HEK293 (cell line): ENCODE data around the gene TTR.

Source experiments
- CTCF ChIP-seq: fragments of 450-650 bp; formaldehyde crosslinking; IDR thresholded peaks from 2 replicates; pipeline ENCODE4 v1.5.1; 2016; ENCODE audit warnings: missing biosample characterization, missing genetic modification characterization
- HOXD13 ChIP-seq: sonication (generic); formaldehyde crosslinking; IDR thresholded peaks from 2 replicates; pipeline ENCODE4 v1.8.0; 2022; ENCODE audit warnings: missing genetic modification reagents, borderline replicate concordance
- TSHZ1 ChIP-seq: fragments of 450-650 bp; formaldehyde crosslinking; IDR thresholded peaks from 2 replicates; pipeline ENCODE4 v1.5.1; 2016; ENCODE audit warnings: missing biosample characterization, missing genetic modification characterization, borderline replicate concordance
- ZFP3 ChIP-seq: fragments of 450-650 bp; formaldehyde crosslinking; IDR thresholded peaks from 2 replicates; pipeline ENCODE4 v1.5.1; 2016; ENCODE audit warnings: low read depth, missing biosample characterization, missing genetic modification characterization
- ZIC2 ChIP-seq: fragments of 450-650 bp; formaldehyde crosslinking; IDR thresholded peaks from 2 replicates; pipeline ENCODE4 v1.5.1; 2016; ENCODE audit warnings: missing biosample characterization, missing genetic modification characterization
- ZNF133 ChIP-seq: fragments of 450-650 bp; formaldehyde crosslinking; IDR thresholded peaks from 2 replicates; pipeline ENCODE4 v1.5.1; 2016; ENCODE audit warnings: missing biosample characterization, missing genetic modification characterization
- ZNF473 ChIP-seq: fragments of 450-650 bp; formaldehyde crosslinking; IDR thresholded peaks from 2 replicates; pipeline ENCODE4 v1.5.1; 2017; ENCODE audit warnings: missing biosample characterization, missing genetic modification characterization
- ZNF580 ChIP-seq: fragments of 450-650 bp; formaldehyde crosslinking; IDR thresholded peaks from 2 replicates; pipeline ENCODE4 v1.5.1; 2016; ENCODE audit warnings: missing biosample characterization, missing genetic modification characterization
- ZNF626 ChIP-seq: fragments of 450-650 bp; sonication (Bioruptor Pico); formaldehyde crosslinking; IDR thresholded peaks from 2 replicates; pipeline ENCODE4 v1.5.1; 2018; ENCODE audit warnings: missing biosample characterization, missing genetic modification characterization, inconsistent platforms
- TF ChIP-seq, protein P1 (sequence below): fragments of 450-650 bp; formaldehyde crosslinking; IDR thresholded peaks from 2 replicates; pipeline ENCODE4 v1.5.1; 2016; ENCODE audit warnings: missing biosample characterization, missing genetic modification characterization, low read depth

GRCh38 chr18:31574359-31574758 is 17.3 kb upstream of the TTR start:
- TF ChIP-seq ZNF133 (tag by site-specific recombination) (no peak), CTCF (no peak), TSHZ1 (no peak), ZNF473 (tag by site-specific recombination) (no peak), ZFP3 (tag by site-specific recombination) (no peak), ZNF580 (tag by site-specific recombination) (no peak), HOXD13 (CRISPR knock-in tag) (no peak), ZIC2 (tag by site-specific recombination) (no peak), ZNF626 (tag by site-specific recombination) (no peak)
- TF ChIP-seq, protein P1, sequence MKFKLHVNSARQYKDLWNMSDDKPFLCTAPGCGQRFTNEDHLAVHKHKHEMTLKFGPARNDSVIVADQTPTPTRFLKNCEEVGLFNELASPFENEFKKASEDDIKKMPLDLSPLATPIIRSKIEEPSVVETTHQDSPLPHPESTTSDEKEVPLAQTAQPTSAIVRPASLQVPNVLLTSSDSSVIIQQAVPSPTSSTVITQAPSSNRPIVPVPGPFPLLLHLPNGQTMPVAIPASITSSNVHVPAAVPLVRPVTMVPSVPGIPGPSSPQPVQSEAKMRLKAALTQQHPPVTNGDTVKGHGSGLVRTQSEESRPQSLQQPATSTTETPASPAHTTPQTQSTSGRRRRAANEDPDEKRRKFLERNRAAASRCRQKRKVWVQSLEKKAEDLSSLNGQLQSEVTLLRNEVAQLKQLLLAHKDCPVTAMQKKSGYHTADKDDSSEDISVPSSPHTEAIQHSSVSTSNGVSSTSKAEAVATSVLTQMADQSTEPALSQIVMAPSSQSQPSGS (tag by site-specific recombination), result no peak
